ENCODE data around the gene MAN2B2. TPM values are rescaled to one million over a fixed set of nuclear protein-coding genes. Genes with fewer than 3 reads are reported as not detected.

Gene MAN2B2
- total and polyA plus RNA-seq, 2 of the 8 experiments (the other 6 are each of a cell fraction or from before 2014, with no cell fraction given): 3.3 to 4.0 TPM

DNA sequence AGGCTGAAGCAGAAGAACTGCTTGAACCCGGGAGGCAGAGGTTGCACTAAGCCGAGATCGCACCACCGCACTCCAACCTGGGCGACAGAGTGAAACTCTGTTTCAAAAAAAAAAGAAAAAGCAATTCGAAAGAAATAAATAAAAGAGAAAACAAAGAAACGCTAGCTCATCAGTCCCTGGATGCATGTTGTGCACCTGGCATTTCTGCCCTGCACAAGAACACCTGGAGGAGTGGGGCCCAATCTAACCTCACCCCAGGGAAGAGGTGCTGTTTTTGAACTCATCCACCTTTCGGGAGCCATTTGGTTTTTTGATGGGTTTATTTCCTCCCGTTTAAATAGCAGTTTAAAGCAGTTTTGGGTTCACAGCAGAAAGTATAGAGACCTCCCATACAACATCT lies 59.8 kb downstream of the MAN2B2 start:
- Histone ChIP-seq H3K14ac (ENCODE audit: insufficient read length) (no peak overlapping the region), H3K79me1 (ENCODE audit: low read depth, low read length) (no peaks in the 10 kb centered on the region), H3K27ac (ENCODE audit: low read depth, low read length) (no peak overlapping the region), H2AK5ac (ENCODE audit: low read depth, low read length) (no peak overlapping the region), H3K18ac (ENCODE audit: extremely low read depth, low read length) (no peak overlapping the region), H4K91ac (replicated peaks; ENCODE audit: insufficient read length, low read length) (no peak overlapping the region), H3K4me1 (replicated peaks in 1 of 4; ENCODE audit: control insufficient read depth in 3 of 4, insufficient read depth in 4 of 4, low read length in 3 of 4) (no peaks in the 10 kb centered on the region; a peak in 1 of 7 replicates), H4K5ac (ENCODE audit: insufficient read length, low read depth, low read length) (no peak overlapping the region), H3K23ac (ENCODE audit: insufficient read length) (no peak overlapping the region), H3K27me3 (replicated peaks in 1 of 4; ENCODE audit: control insufficient read depth in 3 of 4, extremely low read depth in 1 of 4, insufficient read depth in 3 of 4, low read length in 3 of 4) (no peaks in the 10 kb centered on the region), H2BK5ac (ENCODE audit: low read depth, low read length) (no peak overlapping the region), H2BK20ac (ENCODE audit: low read length) (no peak overlapping the region), H3K4ac (replicated peaks; ENCODE audit: insufficient read length, low read depth, low read length) (no peak overlapping the region), H2BK120ac (replicated peaks; ENCODE audit: low read depth, low read length) (no peak overlapping the region), H3K4me3 (ENCODE audit: extremely low read depth in 1 of 4, insufficient read depth in 2 of 4, low read depth in 3 of 4, low read length in 4 of 4) (no peak overlapping the region), H3K56ac (replicated peaks; ENCODE audit: insufficient read length, low read depth, low read length) (no peak overlapping the region), H3K36me3 (ENCODE audit: control insufficient read depth in 2 of 4, insufficient read depth in 4 of 4, low read length in 3 of 4) (no peaks in the 10 kb centered on the region), H2BK12ac (ENCODE audit: low read depth, low read length) (no peak overlapping the region), H3K4me2 (ENCODE audit: insufficient read depth in 1 of 2, low read depth in 2 of 2, low read length in 2 of 2) (no peak overlapping the region), H2BK15ac (ENCODE audit: low read length) (no peak overlapping the region), H3K79me2 (ENCODE audit: control insufficient read depth in 1 of 2, insufficient read depth in 2 of 2, low read length in 2 of 2) (no peaks in the 10 kb centered on the region), H2AFZ (ENCODE audit: low read length) (no peak overlapping the region), H3K9me3 (ENCODE audit: insufficient read depth in 2 of 2, low read depth in 1 of 2, low read length in 1 of 2) (no peaks in the 10 kb centered on the region), H4K20me1 (replicated peaks in 1 of 2; ENCODE audit: control insufficient read depth in 1 of 2, insufficient read depth in 2 of 2, low read length in 2 of 2) (no peaks in the 10 kb centered on the region), H3K23me2 (ENCODE audit: low read depth, low read length) (no peaks in the 10 kb centered on the region), H3K9ac (replicated peaks in 1 of 4; ENCODE audit: extremely low read depth in 1 of 4, low read depth in 3 of 4, low read length in 3 of 4) (no peak overlapping the region), H4K8ac (ENCODE audit: extremely low read depth, insufficient read depth, low read length) (no peak overlapping the region)
- 92% methylated on average over 9 of the region's 9 CpGs; no CpG with 5 or more reads in 1 of the 2 experiments for WGBS, 2 experiments (ENCODE audit: extremely low coverage in 1 of 2, insufficient coverage in 1 of 2, insufficient read length in 1 of 2, insufficient replicate concordance in 2 of 2, low coverage in 1 of 2, low lambda C conversion rate in 2 of 2, missing lambda C conversion rate in 1 of 2)
- DNase-seq (ENCODE audit: low read depth in 1 of 2, low spot score in 2 of 2): no peak
- ChIA-PET POLR2A (ENCODE audit: partially characterized antibody) (interaction anchor here (0.7 kb wide), 1 partner anchor 9 kb away, joined by 3 read pairs; no protein-coding TSS in a partner anchor), CTCF (ENCODE audit: partially characterized antibody) (interaction anchor here (0.6 kb wide), 1 partner anchor 248 kb away, joined by 3 read pairs; no protein-coding TSS in a partner anchor)
- no peak for FAIRE-seq
- TF ChIP-seq CTBP2 (IDR thresholded peaks at IDR 0.05; ENCODE audit: borderline replicate concordance, insufficient read depth, insufficient read length, low read length) (no peak), CEBPB (IDR thresholded peaks at IDR 0.05; ENCODE audit: low read depth, low read length) (no peak), POLR2A (IDR thresholded peaks at IDR 0.05; ENCODE audit: control extremely low read depth in 1 of 2, low read depth in 2 of 2, low read length in 2 of 2) (no peak), MAFK (IDR thresholded peaks at IDR 0.05; ENCODE audit: low read depth, low read length) (no peak), KDM4A (IDR thresholded peaks at IDR 0.05; ENCODE audit: low read depth, low read length, severe bottlenecking) (no peak), SIN3A (conservative IDR thresholded peaks at IDR 0.05 in 1 of 2, IDR thresholded peaks at IDR 0.05 in 1 of 2; ENCODE audit: low read depth in 1 of 2, low read length in 2 of 2) (no peak), JUND (IDR thresholded peaks at IDR 0.05; ENCODE audit: low read length) (no peak), CBX8 (IDR thresholded peaks at IDR 0.05; ENCODE audit: borderline replicate concordance, low read depth, low read length) (no peak), FOSL1 (IDR thresholded peaks at IDR 0.05; ENCODE audit: insufficient read depth, low read depth, low read length) (no peak), TCF12 (IDR thresholded peaks at IDR 0.05; ENCODE audit: low read depth, low read length) (no peak), SIX5 (IDR thresholded peaks at IDR 0.05; ENCODE audit: low read depth, low read length) (no peak), CHD2 (IDR thresholded peaks at IDR 0.05; ENCODE audit: low read length) (no peak), RFX5 (IDR thresholded peaks at IDR 0.05; ENCODE audit: borderline replicate concordance, low read depth, low read length) (no peak), NRF1 (IDR thresholded peaks at IDR 0.05; ENCODE audit: low read depth, low read length) (no peak)
- TF ChIP-seq, protein P1, sequence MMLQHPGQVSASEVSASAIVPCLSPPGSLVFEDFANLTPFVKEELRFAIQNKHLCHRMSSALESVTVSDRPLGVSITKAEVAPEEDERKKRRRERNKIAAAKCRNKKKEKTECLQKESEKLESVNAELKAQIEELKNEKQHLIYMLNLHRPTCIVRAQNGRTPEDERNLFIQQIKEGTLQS (IDR thresholded peaks at IDR 0.05; ENCODE audit: insufficient read depth, low read depth, low read length): no peak

Measured in H1 (cell line).